ENCODE measurements around the gene METTL5.

The METTL5 gene

DNA sequence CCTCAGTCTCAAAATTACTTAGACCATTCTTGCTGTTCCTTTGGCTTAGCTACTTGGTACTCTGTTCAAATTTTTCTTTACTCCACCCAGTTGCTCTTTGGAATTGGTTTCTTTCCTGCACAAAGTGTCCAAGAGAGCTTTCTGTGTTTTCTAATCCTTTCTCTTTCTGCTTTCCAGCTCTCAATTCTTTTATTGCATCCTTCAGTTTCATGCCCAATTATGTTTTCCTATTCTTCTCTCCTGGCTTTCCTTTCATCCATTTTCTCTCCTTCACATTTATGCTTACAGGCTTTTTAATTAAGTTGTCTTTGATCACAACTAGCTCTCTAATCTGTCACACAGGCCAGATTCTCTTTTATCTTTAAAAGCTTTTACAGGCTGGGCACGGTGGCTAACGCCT lies 40.8 kb upstream of the METTL5 start:
- TF ChIP-seq CREB1 (IDR thresholded peaks at IDR 0.05; ENCODE audit: low read depth): no peak
- no peak for TF ChIP-seq USF1 (IDR thresholded peaks at IDR 0.05)
- TF ChIP-seq YY1 (IDR thresholded peaks at IDR 0.05; ENCODE audit: low read depth): no peak
- no peak for TF ChIP-seq TAF1 (IDR thresholded peaks at IDR 0.05; ENCODE audit: low read depth)
- TF ChIP-seq MAX (IDR thresholded peaks at IDR 0.05): no peak

DNA sequence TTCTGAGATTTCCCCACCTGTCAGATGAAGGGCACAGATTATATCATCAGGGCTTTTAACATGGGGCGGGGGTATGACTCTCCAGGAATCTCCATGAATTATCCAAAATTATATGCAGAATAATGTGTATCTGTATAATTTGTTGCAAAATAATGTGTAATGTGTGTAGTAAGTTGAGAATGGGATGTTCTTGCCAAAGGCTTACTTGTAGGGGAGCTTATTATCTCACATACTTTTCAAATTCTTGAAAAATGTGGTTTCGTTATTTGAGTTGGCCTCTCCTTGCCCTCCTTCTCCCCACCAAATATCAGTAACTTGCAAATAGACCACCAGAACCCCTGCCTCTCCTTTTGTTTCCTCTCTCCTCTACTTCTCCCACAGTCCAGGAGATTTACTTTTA lies 38.1 kb upstream of the METTL5 start:
- TF ChIP-seq ZBTB7A (IDR thresholded peaks at IDR 0.05; ENCODE audit: low read depth) (no peak), EP300 (IDR thresholded peaks at IDR 0.05; ENCODE audit: borderline replicate concordance) (no peak), FOXM1 (IDR thresholded peaks at IDR 0.05; ENCODE audit: borderline replicate concordance, low read depth) (no peak), NFIC (IDR thresholded peaks at IDR 0.05) (no peak), TCF12 (IDR thresholded peaks at IDR 0.05; ENCODE audit: low read depth) (no peak), RAD21 (IDR thresholded peaks at IDR 0.05; ENCODE audit: low read depth) (no peak), EGR1 (IDR thresholded peaks at IDR 0.05) (no peak), CEBPB (IDR thresholded peaks at IDR 0.05) (no peak), MAX (IDR thresholded peaks at IDR 0.05) (no peak), YY1 (IDR thresholded peaks at IDR 0.05; ENCODE audit: low read depth) (no peak), USF1 (IDR thresholded peaks at IDR 0.05) (no peak), CREB1 (IDR thresholded peaks at IDR 0.05; ENCODE audit: low read depth) (no peak), TAF1 (IDR thresholded peaks at IDR 0.05; ENCODE audit: low read depth) (no peak), REST (IDR thresholded peaks at IDR 0.05; ENCODE audit: low read depth) (no peak)

DNA sequence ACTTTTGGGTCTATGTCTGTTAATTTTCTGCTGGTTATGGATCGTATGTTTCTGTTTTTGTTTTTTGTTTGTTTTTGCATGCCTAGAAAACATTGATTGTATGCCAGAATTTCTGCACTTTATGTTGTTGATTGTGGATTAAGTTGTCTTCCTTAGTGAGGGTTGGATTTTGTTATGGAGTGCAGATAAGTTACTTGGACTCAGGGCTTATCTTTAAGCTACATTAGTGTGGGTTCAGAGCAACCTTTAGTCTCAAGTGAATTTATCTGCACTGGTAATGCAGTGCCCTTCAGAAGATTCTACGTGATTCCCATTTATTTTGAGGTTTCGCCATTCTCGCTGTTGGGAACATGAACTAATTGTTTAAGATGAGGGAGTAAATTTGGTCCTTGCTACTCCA lies 35.4 kb upstream of the METTL5 start:
- TF ChIP-seq ZBTB7A (IDR thresholded peaks at IDR 0.05; ENCODE audit: low read depth) (no peak), REST (IDR thresholded peaks at IDR 0.05; ENCODE audit: low read depth) (no peak), NFIC (IDR thresholded peaks at IDR 0.05) (no peak), EP300 (IDR thresholded peaks at IDR 0.05; ENCODE audit: borderline replicate concordance) (no peak), TAF1 (IDR thresholded peaks at IDR 0.05; ENCODE audit: low read depth) (no peak), FOXM1 (IDR thresholded peaks at IDR 0.05; ENCODE audit: borderline replicate concordance, low read depth) (no peak), TEAD4 (IDR thresholded peaks at IDR 0.05) (no peak), CEBPB (IDR thresholded peaks at IDR 0.05) (no peak), YY1 (IDR thresholded peaks at IDR 0.05; ENCODE audit: low read depth) (no peak), MAX (IDR thresholded peaks at IDR 0.05) (no peak), CREB1 (IDR thresholded peaks at IDR 0.05; ENCODE audit: low read depth) (no peak), EGR1 (IDR thresholded peaks at IDR 0.05) (no peak), RAD21 (IDR thresholded peaks at IDR 0.05; ENCODE audit: low read depth) (no peak), TCF12 (IDR thresholded peaks at IDR 0.05; ENCODE audit: low read depth) (no peak), USF1 (IDR thresholded peaks at IDR 0.05) (no peak)

DNA sequence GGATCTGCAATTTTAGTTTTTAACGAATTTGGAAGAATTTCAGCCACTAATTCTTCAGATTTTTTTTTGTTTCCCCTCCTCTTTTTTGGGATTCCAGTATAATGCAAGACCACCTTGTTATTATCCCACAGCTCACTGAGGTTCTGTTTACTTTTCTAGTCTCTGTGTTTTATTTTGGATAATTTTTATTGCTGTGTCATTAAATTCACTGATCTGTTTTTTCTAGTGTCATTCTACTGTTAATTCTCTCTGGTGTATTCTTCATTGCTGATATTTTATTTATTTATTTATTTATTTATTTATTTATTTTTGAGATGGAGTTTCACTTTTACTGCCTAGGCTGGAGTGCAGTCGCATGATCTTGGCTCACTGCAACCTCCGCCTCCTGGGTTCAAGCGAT lies 34.7 kb upstream of the METTL5 start:
- no peak for TF ChIP-seq REST (IDR thresholded peaks at IDR 0.05; ENCODE audit: low read depth)
- TF ChIP-seq YY1 (IDR thresholded peaks at IDR 0.05; ENCODE audit: low read depth): no peak
- no peak for TF ChIP-seq TEAD4 (IDR thresholded peaks at IDR 0.05)
- no peak for TF ChIP-seq NFIC (IDR thresholded peaks at IDR 0.05)
- TF ChIP-seq CREB1 (IDR thresholded peaks at IDR 0.05; ENCODE audit: low read depth): no peak
- TF ChIP-seq ZBTB7A (IDR thresholded peaks at IDR 0.05; ENCODE audit: low read depth): no peak
- TF ChIP-seq EGR1 (IDR thresholded peaks at IDR 0.05): no peak
- TF ChIP-seq USF1 (IDR thresholded peaks at IDR 0.05): no peak
- no peak for TF ChIP-seq MAX (IDR thresholded peaks at IDR 0.05)
- no peak for TF ChIP-seq EP300 (IDR thresholded peaks at IDR 0.05; ENCODE audit: borderline replicate concordance)
- no peak for TF ChIP-seq CEBPB (IDR thresholded peaks at IDR 0.05)
- no peak for TF ChIP-seq RAD21 (IDR thresholded peaks at IDR 0.05; ENCODE audit: low read depth)

Measured in Ishikawa (cell line).